HG03378 (cell line): ENCODE measurements around the gene CNTNAP5.

Experiments
- ATAC-seq: cut with Tn5 transposase; IDR thresholded peaks from one replicate; pipeline ENCODE4 v1.9.1; 2021; ENCODE audit warnings: mild to moderate bottlenecking, moderate library complexity; ENCODE audit not compliant: unreplicated experiment

Gene CNTNAP5

GRCh38 chr2:124053796-124054195, 28.7 kb downstream of the CNTNAP5 start:
- ATAC-seq, result no peak

DNA sequence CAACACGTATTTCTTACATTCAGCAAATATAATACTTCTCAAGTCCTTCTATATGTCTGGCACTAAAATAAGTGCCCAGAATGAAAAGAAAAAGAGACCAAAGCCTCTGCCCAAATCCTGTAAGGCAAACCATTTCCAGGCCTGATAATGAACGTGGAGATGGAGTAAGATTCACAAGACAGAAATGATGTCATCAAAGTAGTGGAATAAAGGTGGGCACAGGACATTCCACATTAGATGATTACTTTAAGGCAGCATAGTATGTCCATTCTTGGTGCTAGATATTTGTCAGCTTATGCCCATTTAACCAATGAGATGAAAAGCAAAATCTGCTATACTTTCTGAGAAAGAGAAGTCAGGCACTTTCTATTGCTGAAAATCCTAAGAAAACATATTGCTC, 38.5 kb downstream of the CNTNAP5 start:
- ATAC-seq, result no peak

GRCh38 chr2:124065636-124066035, 40.5 kb downstream of the CNTNAP5 start:
- ATAC-seq, result no peak

DNA sequence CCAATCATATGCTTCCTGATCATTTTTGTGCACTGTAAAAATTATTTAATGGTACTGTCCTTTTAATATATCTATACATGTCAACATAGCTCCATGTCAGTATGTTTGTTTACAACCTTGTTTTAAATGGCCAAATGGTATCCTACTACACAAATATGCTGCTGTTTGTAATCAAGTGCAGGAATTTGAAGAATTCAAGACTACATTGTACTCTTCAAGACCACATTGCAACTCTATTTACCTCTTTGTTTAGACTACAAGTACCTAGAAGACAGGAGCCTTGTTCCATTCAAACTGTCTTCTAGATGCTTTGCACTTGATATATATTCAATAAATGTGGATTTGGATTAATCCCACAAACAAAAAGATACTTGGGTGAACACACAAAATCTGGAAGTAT, 41.7 kb downstream of the CNTNAP5 start:
- no peak for ATAC-seq

DNA sequence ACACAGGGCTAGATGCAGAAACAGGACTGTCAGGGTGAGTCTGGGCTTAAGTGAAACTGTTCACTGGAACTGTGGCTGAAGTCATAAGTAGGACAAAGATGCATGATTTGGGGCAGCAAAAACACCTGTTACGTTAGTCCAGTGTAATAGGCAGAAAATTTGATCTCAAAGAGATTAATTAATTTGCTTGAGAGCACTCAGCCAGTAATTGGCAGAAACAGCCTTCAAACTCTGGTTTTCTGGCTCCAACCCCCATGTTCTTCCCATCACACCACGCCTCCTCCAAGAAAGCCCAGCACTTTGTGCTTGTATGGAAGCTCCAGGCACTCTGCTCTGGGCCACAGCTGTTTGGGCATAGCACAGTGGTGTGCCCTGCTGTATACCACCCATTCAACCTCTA, 54.0 kb downstream of the CNTNAP5 start:
- no peak for ATAC-seq

GRCh38 chr2:124080281-124081153, 55.4 kb downstream of the CNTNAP5 start:
- ATAC-seq, result no peak

DNA sequence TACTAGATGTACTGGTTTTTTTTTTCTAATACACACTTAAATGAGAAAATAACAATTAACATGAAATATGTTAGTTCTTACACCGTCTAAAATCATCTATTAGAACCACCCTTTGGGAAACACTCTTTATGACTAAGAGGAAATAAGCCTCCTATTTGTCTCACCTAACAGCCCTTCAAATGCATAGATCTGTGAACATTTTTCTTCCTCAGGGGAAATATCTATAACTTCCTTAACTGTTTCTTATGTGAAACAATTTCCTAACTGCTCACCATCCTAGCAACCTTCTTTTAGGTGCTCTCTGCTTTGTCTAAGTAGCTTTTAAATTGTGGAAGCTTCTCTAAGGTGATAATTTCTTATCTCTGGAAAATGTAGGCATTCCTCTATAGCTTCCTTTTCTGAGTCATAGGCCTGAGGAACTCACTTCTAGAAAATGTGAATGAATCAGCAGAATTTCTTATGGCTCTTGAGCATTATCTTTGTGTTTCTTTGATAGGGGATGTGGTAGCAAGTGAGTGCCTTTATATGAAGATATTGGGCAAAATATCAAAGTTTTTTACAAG, 56.1 kb downstream of the CNTNAP5 start:
- ATAC-seq, result no peak

GRCh38 chr2:124088616-124089015, 63.5 kb downstream of the CNTNAP5 start:
- ATAC-seq, result no peak

- ATAC-seq, result no peak
Observed at GRCh38 chr2:124091721-124092120, 66.6 kb downstream of the CNTNAP5 start.

- no peak for ATAC-seq
Observed at GRCh38 chr2:124092651-124093050, 67.6 kb downstream of the CNTNAP5 start.

GRCh38 chr2:124104914-124105313, 79.8 kb downstream of the CNTNAP5 start:
- ATAC-seq, result no peak

DNA sequence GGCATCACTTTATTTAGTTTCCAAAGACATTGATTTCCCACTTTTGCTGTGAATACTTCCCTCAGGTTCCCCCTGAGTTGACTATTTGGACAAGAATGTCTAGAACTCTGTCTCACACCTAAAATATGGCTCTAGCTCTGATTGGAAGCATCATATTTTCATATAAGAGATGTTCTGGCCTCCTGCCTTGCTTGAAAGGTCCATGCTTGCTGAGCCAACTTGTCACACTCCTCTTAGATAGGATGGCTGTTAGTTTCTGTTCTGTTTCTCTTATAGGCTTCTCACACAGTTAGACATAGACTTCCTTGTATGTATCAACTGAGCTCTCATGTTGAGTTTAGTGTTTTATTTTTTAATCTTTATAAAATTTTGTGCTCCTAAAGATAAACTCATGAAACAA, 87.1 kb downstream of the CNTNAP5 start:
- ATAC-seq, result no peak

GRCh38 chr2:124112966-124113365, 87.9 kb downstream of the CNTNAP5 start:
- no peak for ATAC-seq

GRCh38 chr2:124120246-124120645, 95.2 kb downstream of the CNTNAP5 start:
- no peak for ATAC-seq

GRCh38 chr2:124121106-124121505, 96.0 kb downstream of the CNTNAP5 start:
- no peak for ATAC-seq

DNA sequence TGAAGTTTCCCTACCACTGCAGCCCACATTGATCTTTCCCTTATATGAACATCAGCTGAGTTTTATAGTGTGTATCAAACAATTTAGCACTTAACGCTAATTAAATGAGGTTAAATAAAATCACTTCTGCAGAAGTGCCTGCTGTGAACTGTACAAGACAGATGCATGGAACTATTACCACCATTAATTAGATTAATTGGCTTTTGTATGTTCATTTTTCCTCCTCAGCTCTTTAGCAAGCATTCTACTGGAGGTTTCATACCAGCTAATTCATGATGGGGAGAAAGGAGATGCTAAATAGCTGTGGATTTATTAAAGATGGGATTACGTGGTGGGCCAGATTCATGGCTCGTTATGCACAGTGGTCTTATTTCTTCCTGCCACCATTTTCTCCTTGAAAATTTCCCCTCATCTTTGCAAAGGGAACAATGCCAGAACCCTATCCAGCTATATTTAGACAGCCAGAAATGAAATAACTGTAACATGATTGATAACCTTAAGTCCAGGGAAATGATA, 96.7 kb downstream of the CNTNAP5 start:
- no peak for ATAC-seq

DNA sequence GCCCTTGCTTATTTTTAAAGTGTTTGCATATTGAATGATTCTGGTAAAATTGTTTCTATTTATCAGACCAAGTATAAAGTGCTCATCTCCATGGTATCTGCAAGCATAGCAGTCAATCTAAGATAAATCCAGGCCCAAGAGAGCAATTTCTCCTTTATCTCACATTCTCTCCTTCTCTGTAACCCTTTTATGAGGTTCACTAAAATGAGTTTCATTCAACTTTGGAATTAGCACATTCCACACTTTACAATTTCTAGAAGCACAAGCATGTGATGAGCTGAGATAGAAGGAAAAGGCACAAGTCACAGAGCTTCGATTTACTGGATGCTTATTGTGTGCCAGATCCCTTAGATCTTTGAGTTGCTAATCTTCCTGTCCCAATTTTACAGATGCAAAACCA, 97.3 kb downstream of the CNTNAP5 start:
- no peak for ATAC-seq

GRCh38 chr2:124131276-124131675, 106.2 kb downstream of the CNTNAP5 start:
- no peak for ATAC-seq

- ATAC-seq, result no peak
Observed at GRCh38 chr2:124136110-124136509, 111.0 kb downstream of the CNTNAP5 start.

DNA sequence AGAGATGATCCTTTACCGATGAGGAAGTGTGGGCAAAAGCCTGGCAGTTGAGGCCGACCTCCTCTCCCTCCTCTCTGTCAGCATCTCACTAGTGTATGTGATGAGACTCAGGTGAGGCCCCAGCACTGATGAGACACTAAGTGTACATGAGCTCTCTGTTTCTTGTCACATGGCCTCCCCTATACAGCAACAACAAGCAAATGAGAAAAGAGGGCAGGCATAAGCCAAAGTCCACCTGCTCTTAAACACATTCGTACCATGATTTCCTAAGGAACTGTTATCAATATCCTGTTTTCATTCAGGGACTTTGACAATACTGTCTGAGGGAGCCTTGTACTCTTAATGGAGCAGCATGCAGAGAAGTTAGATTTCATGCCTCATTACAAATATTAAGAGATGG, 113.0 kb downstream of the CNTNAP5 start:
- ATAC-seq, result no peak

DNA sequence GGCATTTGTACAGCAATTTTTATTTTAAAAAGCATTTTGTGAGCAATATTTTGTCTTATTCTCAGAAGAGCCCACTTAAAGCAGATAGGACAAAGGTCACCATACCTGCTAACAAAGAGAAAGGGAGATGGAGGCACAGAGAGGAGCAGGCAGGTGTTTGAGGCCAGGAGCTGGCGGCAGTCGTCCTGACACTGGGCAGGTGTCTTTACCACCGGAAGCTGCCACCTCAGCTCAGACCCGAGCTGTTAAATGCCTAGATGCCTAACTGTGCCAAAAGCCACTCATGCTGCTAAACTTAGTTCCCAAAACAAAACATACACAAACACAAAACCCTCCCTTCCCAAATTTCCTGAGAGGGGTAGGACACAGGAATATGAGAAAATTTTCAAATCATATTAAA, 120.9 kb downstream of the CNTNAP5 start:
- ATAC-seq, result no peak

- no peak for ATAC-seq
Observed at GRCh38 chr2:124147552-124147951, 122.5 kb downstream of the CNTNAP5 start.
